ENCODE measurements around the gene STMP1.

DNA sequence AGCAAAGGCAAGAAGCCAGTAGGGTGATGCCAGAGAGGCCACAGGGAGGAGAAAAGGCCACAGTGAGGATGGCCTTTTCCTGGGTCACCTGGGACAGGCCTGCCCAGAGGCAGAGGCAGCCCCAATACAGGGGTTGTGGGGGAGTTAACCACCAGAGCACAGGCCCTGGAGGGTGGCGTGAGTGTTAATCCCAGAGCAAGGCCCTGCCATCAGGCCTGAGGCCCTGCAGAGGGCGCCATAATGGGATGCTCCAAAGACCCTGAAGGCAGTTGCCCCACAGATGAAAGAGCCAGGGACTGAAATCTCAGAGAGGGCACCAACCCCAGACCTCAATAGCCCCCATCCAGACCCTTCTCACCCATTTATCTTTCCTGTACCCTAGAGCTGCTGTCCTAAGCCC lies 41.8 kb downstream of the STMP1 start:
- TF ChIP-seq POLR2A (IDR thresholded peaks at IDR 0.05), result no peak
- TF ChIP-seq, protein P1, sequence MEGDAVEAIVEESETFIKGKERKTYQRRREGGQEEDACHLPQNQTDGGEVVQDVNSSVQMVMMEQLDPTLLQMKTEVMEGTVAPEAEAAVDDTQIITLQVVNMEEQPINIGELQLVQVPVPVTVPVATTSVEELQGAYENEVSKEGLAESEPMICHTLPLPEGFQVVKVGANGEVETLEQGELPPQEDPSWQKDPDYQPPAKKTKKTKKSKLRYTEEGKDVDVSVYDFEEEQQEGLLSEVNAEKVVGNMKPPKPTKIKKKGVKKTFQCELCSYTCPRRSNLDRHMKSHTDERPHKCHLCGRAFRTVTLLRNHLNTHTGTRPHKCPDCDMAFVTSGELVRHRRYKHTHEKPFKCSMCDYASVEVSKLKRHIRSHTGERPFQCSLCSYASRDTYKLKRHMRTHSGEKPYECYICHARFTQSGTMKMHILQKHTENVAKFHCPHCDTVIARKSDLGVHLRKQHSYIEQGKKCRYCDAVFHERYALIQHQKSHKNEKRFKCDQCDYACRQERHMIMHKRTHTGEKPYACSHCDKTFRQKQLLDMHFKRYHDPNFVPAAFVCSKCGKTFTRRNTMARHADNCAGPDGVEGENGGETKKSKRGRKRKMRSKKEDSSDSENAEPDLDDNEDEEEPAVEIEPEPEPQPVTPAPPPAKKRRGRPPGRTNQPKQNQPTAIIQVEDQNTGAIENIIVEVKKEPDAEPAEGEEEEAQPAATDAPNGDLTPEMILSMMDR (IDR thresholded peaks at IDR 0.05 in 4 of 5, conservative IDR thresholded peaks at IDR 0.05 in 1 of 5), result peak in 1 of 5 experiments; percentile 11
